GM18867 (cell line): ENCODE data around the gene PNLDC1.
"Not testable (repeated sequence)": the region's sequence is repeated elsewhere in the genome, so short reads cannot be mapped to it uniquely, and the experiment has no call there.

ENCODE experiments used
- ATAC-seq: cut with Tn5 transposase; IDR thresholded peaks from one replicate; pipeline ENCODE4 v1.9.1; 2021; ENCODE audit warnings: mild to moderate bottlenecking, moderate library complexity; ENCODE audit not compliant: unreplicated experiment

The PNLDC1 gene

GRCh38 chr6:159778542-159779103, 21.5 kb upstream of the PNLDC1 start:
- ATAC-seq = no peak

GRCh38 chr6:159788276-159788675, 11.8 kb upstream of the PNLDC1 start:
- no peak for ATAC-seq

- peak; percentile 0 for ATAC-seq
Observed at GRCh38 chr6:159788753-159789376, 11.2 kb upstream of the PNLDC1 start.

- peak; percentile 70 for ATAC-seq
Observed at GRCh38 chr6:159789377-159790148, 10.5 kb upstream of the PNLDC1 start, which contains the start of gene TCP1. TSS of gene TCP1 (minus strand) at chr6:159789602. CDS start at chr6:159789468, 134 bp downstream.

- peak; percentile 82 for ATAC-seq
Observed at GRCh38 chr6:159790149-159790955, 9.7 kb upstream of the PNLDC1 start, which contains the start of gene MRPL18. TSS of gene MRPL18 (plus strand) at chr6:159790467. CDS start at chr6:159790588, 121 bp downstream.

- ATAC-seq = no peak
Observed at GRCh38 chr6:159790956-159791598, 9.0 kb upstream of the PNLDC1 start.

- not testable (repeated sequence) for ATAC-seq
Observed at GRCh38 chr6:159794976-159795375, 5.1 kb upstream of the PNLDC1 start.

- ATAC-seq = no peak
Observed at GRCh38 chr6:159797554-159797953, 2.5 kb upstream of the PNLDC1 start.

GRCh38 chr6:159801935-159802334, 1.9 kb downstream of the PNLDC1 start:
- no peak for ATAC-seq

- no peak for ATAC-seq
Observed at GRCh38 chr6:159804504-159804903, 4.4 kb downstream of the PNLDC1 start.

- ATAC-seq = no peak
Observed at GRCh38 chr6:159805440-159806020, 5.5 kb downstream of the PNLDC1 start.

- ATAC-seq = no peak
Observed at GRCh38 chr6:159806021-159806458, 6.0 kb downstream of the PNLDC1 start.

GRCh38 chr6:159807150-159807858, 7.2 kb downstream of the PNLDC1 start:
- no peak for ATAC-seq

- ATAC-seq = no peak
Observed at GRCh38 chr6:159808647-159809046, 8.6 kb downstream of the PNLDC1 start.

- no peak for ATAC-seq
Observed at GRCh38 chr6:159809149-159809548, 9.1 kb downstream of the PNLDC1 start.

GRCh38 chr6:159813781-159814180, 13.7 kb downstream of the PNLDC1 start:
- ATAC-seq = no peak

GRCh38 chr6:159815410-159815809, 15.3 kb downstream of the PNLDC1 start:
- ATAC-seq = no peak

GRCh38 chr6:159816775-159817174, 16.7 kb downstream of the PNLDC1 start:
- ATAC-seq = not testable (repeated sequence)

GRCh38 chr6:159817951-159818739, 18.1 kb downstream of the PNLDC1 start:
- ATAC-seq = no peak
